ENCODE data around the gene SC5D.

The SC5D gene

GRCh38 chr11:121293288-121293594 lies 670 bp downstream of the SC5D start:
- no peak for DNase-seq

- no peak for DNase-seq
These were observed 2.9 kb downstream of the SC5D start for GRCh38 chr11:121295246-121296029.

- no peak for DNase-seq
These were observed 5.3 kb downstream of the SC5D start for GRCh38 chr11:121297872-121298271.

GRCh38 chr11:121298774-121299173 lies 6.2 kb downstream of the SC5D start:
- DNase-seq: no peak

GRCh38 chr11:121299417-121299816 lies 6.8 kb downstream of the SC5D start:
- DNase-seq: no peak

GRCh38 chr11:121300313-121300971 lies 7.9 kb downstream of the SC5D start:
- no peak for DNase-seq

GRCh38 chr11:121300972-121301699 lies 8.6 kb downstream of the SC5D start:
- DNase-seq: no peak

GRCh38 chr11:121304759-121305158 lies 12.2 kb downstream of the SC5D start:
- DNase-seq: no peak

GRCh38 chr11:121308816-121309215 lies 16.2 kb downstream of the SC5D start:
- no peak for DNase-seq

- DNase-seq: no peak
These were observed 17.1 kb downstream of the SC5D start for GRCh38 chr11:121309688-121310087.

GRCh38 chr11:121310908-121311307 lies 18.3 kb downstream of the SC5D start:
- DNase-seq: no peak

- DNase-seq: no peak
These were observed 18.8 kb downstream of the SC5D start for GRCh38 chr11:121311373-121311772.

- no peak for DNase-seq
These were observed 19.9 kb downstream of the SC5D start for GRCh38 chr11:121312483-121312882.

- peak in 1 of 2 donors; percentile 13 for DNase-seq
These were observed 26.6 kb downstream of the SC5D start for GRCh38 chr11:121318848-121319834.

GRCh38 chr11:121321614-121322243 lies 29.2 kb downstream of the SC5D start:
- DNase-seq: peak in 1 of 2 donors; percentile 19

GRCh38 chr11:121323046-121323607 lies 30.6 kb downstream of the SC5D start:
- DNase-seq: no peak

- no peak for DNase-seq
These were observed 33.7 kb downstream of the SC5D start for GRCh38 chr11:121326230-121326629.

- no peak for DNase-seq
These were observed 35.0 kb downstream of the SC5D start for GRCh38 chr11:121327553-121327952.

GRCh38 chr11:121328176-121328966 lies 35.8 kb downstream of the SC5D start:
- peak in 1 of 2 donors; percentile 13 for DNase-seq

- DNase-seq: no peak
These were observed 36.6 kb downstream of the SC5D start for GRCh38 chr11:121328967-121329679.
